Panc1 (cell line): ENCODE results near the gene CRADD.

ENCODE experiments used
- POLR2AphosphoS5 ChIP-seq: IDR thresholded peaks from 2 replicates; pipeline ENCODE4 v1.6.1; 2012; ENCODE audit warnings: mild to moderate bottlenecking, low read depth, low read length, moderate library complexity
- SIN3A ChIP-seq: IDR thresholded peaks from 2 replicates; pipeline ENCODE4 v1.6.1; 2012; ENCODE audit warnings: low read depth, mild to moderate bottlenecking, low read length, moderate library complexity, borderline replicate concordance; ENCODE audit not compliant: insufficient read depth
- TF ChIP-seq, protein P1 (sequence below): fragments of 450-650 bp; IDR thresholded peaks from 2 replicates; pipeline ENCODE4 v1.5.1; 2017; ENCODE audit warnings: mild to moderate bottlenecking
- TF ChIP-seq, protein P2 (sequence below), 2 experiments: IDR thresholded peaks; 2 replicates each; pipeline ENCODE4 v1.6.1; 2011 to 2012; ENCODE audit warnings: low read depth in 2 of 2, control low read depth in 1 of 2, low read length in 1 of 2, mild to moderate bottlenecking in 1 of 2, moderate library complexity in 1 of 2; ENCODE audit not compliant: insufficient read depth in 1 of 2

DNA sequence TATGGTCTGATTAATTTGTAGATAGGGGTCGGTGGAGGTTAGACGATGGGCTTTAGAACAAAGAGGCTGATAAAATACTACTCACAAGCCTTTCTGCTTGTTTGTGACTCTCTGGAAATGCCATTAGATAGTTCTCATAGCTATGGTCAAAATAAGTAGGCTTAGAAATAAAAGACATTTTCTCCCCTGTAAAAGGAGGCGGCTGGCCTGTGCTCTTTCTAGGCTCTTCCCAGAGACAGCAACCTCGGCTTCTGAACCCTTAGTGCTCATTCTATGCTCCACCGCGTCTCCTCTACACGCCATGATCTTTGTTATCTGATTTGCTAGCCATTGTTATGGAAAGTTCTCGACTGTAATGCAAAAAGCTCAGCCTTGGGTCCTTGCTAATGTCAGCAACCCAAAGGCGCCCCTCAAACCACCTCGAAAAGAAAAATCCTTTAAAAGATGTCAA is 64.5 kb downstream of the CRADD start:
- no peak for TF ChIP-seq POLR2AphosphoS5
- TF ChIP-seq, protein P1, sequence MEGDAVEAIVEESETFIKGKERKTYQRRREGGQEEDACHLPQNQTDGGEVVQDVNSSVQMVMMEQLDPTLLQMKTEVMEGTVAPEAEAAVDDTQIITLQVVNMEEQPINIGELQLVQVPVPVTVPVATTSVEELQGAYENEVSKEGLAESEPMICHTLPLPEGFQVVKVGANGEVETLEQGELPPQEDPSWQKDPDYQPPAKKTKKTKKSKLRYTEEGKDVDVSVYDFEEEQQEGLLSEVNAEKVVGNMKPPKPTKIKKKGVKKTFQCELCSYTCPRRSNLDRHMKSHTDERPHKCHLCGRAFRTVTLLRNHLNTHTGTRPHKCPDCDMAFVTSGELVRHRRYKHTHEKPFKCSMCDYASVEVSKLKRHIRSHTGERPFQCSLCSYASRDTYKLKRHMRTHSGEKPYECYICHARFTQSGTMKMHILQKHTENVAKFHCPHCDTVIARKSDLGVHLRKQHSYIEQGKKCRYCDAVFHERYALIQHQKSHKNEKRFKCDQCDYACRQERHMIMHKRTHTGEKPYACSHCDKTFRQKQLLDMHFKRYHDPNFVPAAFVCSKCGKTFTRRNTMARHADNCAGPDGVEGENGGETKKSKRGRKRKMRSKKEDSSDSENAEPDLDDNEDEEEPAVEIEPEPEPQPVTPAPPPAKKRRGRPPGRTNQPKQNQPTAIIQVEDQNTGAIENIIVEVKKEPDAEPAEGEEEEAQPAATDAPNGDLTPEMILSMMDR = no peak
- TF ChIP-seq, protein P2, sequence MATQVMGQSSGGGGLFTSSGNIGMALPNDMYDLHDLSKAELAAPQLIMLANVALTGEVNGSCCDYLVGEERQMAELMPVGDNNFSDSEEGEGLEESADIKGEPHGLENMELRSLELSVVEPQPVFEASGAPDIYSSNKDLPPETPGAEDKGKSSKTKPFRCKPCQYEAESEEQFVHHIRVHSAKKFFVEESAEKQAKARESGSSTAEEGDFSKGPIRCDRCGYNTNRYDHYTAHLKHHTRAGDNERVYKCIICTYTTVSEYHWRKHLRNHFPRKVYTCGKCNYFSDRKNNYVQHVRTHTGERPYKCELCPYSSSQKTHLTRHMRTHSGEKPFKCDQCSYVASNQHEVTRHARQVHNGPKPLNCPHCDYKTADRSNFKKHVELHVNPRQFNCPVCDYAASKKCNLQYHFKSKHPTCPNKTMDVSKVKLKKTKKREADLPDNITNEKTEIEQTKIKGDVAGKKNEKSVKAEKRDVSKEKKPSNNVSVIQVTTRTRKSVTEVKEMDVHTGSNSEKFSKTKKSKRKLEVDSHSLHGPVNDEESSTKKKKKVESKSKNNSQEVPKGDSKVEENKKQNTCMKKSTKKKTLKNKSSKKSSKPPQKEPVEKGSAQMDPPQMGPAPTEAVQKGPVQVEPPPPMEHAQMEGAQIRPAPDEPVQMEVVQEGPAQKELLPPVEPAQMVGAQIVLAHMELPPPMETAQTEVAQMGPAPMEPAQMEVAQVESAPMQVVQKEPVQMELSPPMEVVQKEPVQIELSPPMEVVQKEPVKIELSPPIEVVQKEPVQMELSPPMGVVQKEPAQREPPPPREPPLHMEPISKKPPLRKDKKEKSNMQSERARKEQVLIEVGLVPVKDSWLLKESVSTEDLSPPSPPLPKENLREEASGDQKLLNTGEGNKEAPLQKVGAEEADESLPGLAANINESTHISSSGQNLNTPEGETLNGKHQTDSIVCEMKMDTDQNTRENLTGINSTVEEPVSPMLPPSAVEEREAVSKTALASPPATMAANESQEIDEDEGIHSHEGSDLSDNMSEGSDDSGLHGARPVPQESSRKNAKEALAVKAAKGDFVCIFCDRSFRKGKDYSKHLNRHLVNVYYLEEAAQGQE (IDR thresholded peaks at IDR 0.05; ENCODE audit: insufficient read depth in 1 of 2, low read depth in 2 of 2, low read length in 1 of 2) = no peak
- no peak for TF ChIP-seq SIN3A
